AML-193 (cell line): ENCODE data around the gene DLEU7.

Source experiments
- DNase-seq, 2 experiments: peaks; one replicate each; lab custom pipeline; 2025; lab: John Stamatoyannopoulos, UW

The DLEU7 gene

DNA sequence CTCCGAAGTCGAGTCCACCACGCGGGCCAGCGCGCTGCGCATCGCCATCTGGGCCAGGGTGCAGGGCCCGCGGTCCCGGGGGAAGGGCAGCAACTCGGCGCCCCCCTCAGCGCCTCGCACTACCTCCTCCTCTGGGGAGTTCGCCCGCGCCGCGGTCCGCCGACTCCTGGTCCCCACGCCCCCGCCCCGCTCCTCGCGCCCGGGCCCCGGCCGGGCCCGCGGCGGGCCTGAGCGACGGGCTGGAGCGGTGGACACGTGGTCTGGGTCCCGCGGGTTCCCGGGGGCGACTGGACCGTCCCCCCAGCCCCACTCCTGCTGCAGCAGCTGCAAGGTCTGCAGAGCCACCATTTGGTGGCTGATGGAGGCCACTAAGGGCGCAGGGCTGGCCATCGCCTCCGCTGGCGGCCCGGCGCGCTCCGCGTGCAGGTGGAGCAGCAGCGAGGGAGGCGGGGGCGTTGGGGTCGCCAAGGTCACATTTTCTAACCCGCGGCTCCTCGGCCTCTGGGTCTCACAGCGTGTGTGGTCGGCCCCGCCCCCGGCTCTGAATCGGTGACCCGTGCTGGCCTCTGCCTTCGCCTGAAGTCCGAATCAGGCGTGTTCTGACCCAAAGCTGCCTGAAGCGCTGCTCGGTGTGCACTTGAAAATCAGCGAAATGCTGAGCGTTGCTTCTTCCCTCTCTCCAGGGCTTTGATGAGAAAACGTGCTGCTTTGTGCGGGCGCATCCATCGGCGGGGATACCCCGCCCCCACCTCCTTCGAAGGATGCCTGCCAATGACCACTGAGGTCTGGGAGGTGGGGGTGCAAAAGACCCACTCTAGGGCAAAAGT lies at the start of gene DLEU7:
DLEU7 (minus strand) TSS at position 436 of the 827 bp plus-strand sequence; CDS start at position 390, 46 bp downstream.
- no peak for DNase-seq

- peak in 1 of 2 experiments; percentile 37 for DNase-seq
Measured at GRCh38 chr13:50892210-50892944, 48.9 kb upstream of the DLEU7 start.

GRCh38 chr13:50891206-50891605 lies 47.7 kb upstream of the DLEU7 start:
- DNase-seq: no peak

GRCh38 chr13:50889317-50889716 lies 45.8 kb upstream of the DLEU7 start:
- no peak for DNase-seq

- DNase-seq: no peak
Measured at GRCh38 chr13:50888362-50888761, 44.9 kb upstream of the DLEU7 start.

GRCh38 chr13:50887151-50887550 lies 43.7 kb upstream of the DLEU7 start:
- DNase-seq: no peak

DNA sequence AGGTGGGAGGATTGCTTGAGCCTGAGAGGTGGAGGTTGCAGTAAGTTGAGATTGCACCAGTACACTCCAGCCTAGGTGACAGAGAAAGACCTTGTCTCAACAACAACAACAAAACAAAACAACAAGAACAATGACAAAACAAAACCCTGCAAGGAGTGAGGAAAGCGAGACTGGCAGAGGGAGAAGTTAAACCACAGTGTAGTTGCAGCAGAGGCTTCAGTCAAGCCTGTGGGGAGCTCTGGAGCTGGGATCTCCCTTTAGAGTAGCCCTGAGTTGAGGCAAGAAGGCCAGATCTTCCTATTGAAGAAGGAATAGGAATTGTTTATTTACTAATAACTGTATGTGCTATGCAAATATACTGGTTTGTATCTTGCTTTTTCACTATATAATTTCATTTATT lies 40.8 kb upstream of the DLEU7 start:
- peak in 1 of 2 experiments; percentile 27 for DNase-seq

GRCh38 chr13:50883728-50884127 lies 40.2 kb upstream of the DLEU7 start:
- DNase-seq: no peak

GRCh38 chr13:50882816-50883435 lies 39.4 kb upstream of the DLEU7 start:
- DNase-seq: peak; percentile 74 to 81

DNA sequence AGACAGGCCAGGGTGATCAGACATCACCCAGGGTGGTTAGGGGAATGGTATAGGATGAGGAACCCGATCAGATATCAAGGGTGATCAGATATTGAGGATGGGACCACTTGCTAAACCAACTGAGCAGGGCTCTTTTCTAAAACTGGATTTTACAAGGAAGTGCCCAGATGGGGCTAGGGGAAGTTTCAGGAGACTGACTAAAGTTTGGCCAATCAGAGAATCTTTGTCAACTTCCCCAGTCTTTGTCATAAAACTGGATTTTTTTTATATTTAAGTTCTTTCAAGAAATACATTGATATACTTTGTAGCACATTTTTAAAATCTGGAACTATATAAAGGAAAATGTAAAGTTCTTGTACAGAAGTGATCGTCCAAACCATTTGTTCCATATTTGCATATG lies 30.5 kb upstream of the DLEU7 start:
- no peak for DNase-seq

GRCh38 chr13:50873467-50873866 lies 30.0 kb upstream of the DLEU7 start:
- no peak for DNase-seq

- no peak for DNase-seq
Measured at GRCh38 chr13:50871405-50871804, 27.9 kb upstream of the DLEU7 start.

DNA sequence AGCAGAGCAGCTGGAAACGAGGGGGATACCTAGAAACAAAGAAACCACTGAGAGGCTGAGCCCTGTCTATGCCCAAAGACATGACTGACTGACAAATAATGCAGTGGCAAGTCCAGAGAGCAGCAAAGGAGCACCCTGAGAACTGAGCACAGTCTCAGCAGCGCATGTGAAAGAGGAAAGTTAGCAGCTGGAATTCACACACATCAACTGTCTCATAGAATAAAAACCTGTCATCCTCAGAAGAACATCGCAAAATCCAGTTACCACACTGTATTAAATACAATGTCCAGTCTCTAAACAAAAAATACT lies 24.1 kb upstream of the DLEU7 start:
- no peak for DNase-seq

- DNase-seq: no peak
Measured at GRCh38 chr13:50866817-50867636, 23.5 kb upstream of the DLEU7 start.

- no peak for DNase-seq
Measured at GRCh38 chr13:50864492-50864891, 21.0 kb upstream of the DLEU7 start.

DNA sequence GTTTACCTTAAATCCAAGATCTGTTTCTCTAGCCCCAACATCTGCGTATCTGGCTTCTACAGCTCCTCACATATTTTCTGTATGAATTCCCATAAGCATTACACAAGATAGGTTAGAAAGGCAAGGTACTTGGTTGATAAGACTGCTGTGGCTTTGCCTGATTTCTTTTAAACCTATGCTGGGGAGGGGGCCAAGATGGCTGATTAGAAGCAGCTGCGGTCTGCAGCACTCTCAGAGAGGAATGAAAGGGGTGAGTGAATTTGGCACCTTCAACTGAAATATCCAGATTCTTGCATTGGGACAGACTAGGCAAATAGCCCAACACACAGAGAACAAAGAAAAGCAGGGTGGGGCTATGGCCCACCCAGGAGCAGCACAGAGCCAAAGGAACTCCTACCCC lies 12.2 kb upstream of the DLEU7 start:
- DNase-seq: no peak

GRCh38 chr13:50850445-50850844 lies 7.0 kb upstream of the DLEU7 start:
- DNase-seq: peak; percentile 22 to 38

GRCh38 chr13:50847501-50847900 lies 4.0 kb upstream of the DLEU7 start:
- no peak for DNase-seq

DNA sequence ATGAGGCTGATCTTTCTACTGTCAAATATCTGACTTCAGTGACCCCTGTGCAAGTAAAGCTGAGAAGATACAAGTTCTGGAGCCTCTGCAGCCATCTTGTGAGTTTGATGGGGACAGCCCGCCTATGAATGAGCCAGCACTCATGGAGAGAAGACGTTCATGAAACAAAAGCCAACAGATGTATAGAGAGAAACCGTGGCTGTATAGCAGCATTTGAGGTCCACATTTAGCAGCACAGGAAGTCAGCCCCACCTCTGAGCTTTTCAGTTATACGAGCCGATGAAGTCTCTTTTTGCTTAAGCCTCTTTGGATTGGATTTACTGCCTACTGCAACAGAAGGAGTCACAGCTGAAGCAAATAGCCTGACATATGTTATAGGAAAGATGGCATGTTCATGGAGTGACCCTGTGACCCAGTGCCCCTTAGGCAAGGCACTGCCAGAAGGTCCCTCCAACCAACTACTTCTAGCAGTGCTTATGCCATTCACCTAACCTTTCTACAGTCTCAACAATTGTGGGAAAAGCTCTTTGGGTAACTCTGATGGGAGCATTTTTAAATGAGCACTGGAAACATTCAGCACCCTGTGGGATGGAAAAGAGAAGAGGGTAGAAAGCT lies 3.5 kb upstream of the DLEU7 start:
- no peak for DNase-seq

DNA sequence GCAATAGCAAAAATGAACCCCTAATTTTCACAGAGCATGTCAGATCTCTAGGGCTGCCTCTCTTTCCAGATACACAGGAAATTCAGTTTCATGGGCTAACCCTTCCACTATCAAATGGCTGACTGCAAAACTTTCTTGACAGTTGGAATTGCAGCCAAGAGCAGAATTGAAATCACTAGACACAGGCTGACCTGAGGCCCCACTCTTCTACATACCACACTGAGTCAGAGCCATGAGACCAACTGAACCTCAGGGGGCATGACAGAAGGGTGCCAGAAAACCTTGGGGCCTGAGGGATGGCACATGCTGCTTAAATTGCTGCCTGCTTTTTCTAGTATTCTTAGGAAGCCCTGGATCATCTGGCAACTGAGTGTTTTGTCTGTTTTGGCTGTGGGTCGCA lies 1.7 kb upstream of the DLEU7 start:
- no peak for DNase-seq

- DNase-seq: no peak
Measured at GRCh38 chr13:50844084-50844875, 788 bp upstream of the DLEU7 start.
